IMR-90 (cell line): Measurements from ENCODE around the gene CGB7. TPM values are rescaled to one million over a fixed set of nuclear protein-coding genes. Genes with fewer than 3 reads are reported as not detected.
"Not testable (repeated sequence)": the region's sequence is repeated elsewhere in the genome, so short reads cannot be mapped to it uniquely, and the experiment has no call there.

Experiments
- ATAC-seq: fragments of 200-7000 bp; cut with Tn5 transposase; 2 replicates; pipeline ENCODE4 v1.9.1; 2020; ENCODE audit warnings: low read depth, mild to moderate bottlenecking, moderate library complexity
- BruUV-seq: library from RNA; stranded (reverse); fragments of 400-500 nt; replicated peaks from 2 replicates; lab custom pipeline; 2021; lab: Mats Ljungman, UMichigan
- CTCF ChIA-PET: fragments of 300-600 bp; formaldehyde crosslinking; extraction: SDS; loops from one replicate; lab custom pipeline; 2021; ENCODE audit warnings: antibody characterized with exemption; lab: Yijun Ruan, JAX
- POLR2A ChIA-PET: fragments of 300-600 bp; sonication (Branson Sonifier 250); formaldehyde crosslinking; loops from one replicate; lab custom pipeline; 2022; ENCODE audit warnings: antibody characterized with exemption; ENCODE audit not compliant: unreplicated experiment; lab: Charles Lee
- DNase-seq: peaks from one replicate; pipeline ENCODE4 v3.0.0; 2013
- H2AFZ ChIP-seq: replicated peaks from 2 replicates; pipeline ENCODE3; 2013; ENCODE audit warnings: low read length, mild to moderate bottlenecking; ENCODE audit not compliant: poor library complexity
- H2AK5ac ChIP-seq: 2 replicates; pipeline ENCODE4 v1.6.1; 2013; ENCODE audit warnings: low read depth, low read length, inconsistent platforms
- H2AK9ac ChIP-seq: replicated peaks from 2 replicates; pipeline ENCODE3; 2013; ENCODE audit warnings: mild to moderate bottlenecking, low read depth, low read length, moderate library complexity; ENCODE audit not compliant: poor library complexity
- H2BK120ac ChIP-seq: 2 replicates; pipeline ENCODE4 v1.6.1; 2013; ENCODE audit warnings: low read depth, low read length, inconsistent platforms
- H2BK15ac ChIP-seq: 3 replicates; pipeline ENCODE4 v1.6.1; 2013; ENCODE audit warnings: low read depth, low read length, inconsistent platforms
- H2BK20ac ChIP-seq: 2 replicates; pipeline ENCODE4 v1.6.1; 2013; ENCODE audit warnings: low read depth, mild to moderate bottlenecking, inconsistent platforms, low read length, moderate library complexity
- H2BK5ac ChIP-seq: 2 replicates; pipeline ENCODE4 v1.6.1; 2013; ENCODE audit warnings: mild to moderate bottlenecking, low read depth, low read length, inconsistent platforms; ENCODE audit not compliant: poor library complexity, severe bottlenecking
- H3K14ac ChIP-seq: replicated peaks from 2 replicates; pipeline ENCODE4 v1.6.1; 2013; ENCODE audit warnings: low read depth, low read length, inconsistent platforms
- H3K18ac ChIP-seq: 2 replicates; pipeline ENCODE4 v1.6.1; 2013; ENCODE audit warnings: low read depth, low read length, control low read depth
- H3K23ac ChIP-seq: 2 replicates; pipeline ENCODE4 v1.6.1; 2013; ENCODE audit warnings: low read depth, low read length, inconsistent platforms
- H3K27ac ChIP-seq: 2 replicates; pipeline ENCODE4 v1.5.1; 2013; ENCODE audit warnings: mild to moderate bottlenecking, control low read depth, low read length; ENCODE audit not compliant: insufficient read depth
- H3K27me3 ChIP-seq: 2 replicates; pipeline ENCODE4 v1.6.1; 2013; ENCODE audit warnings: low read length; ENCODE audit not compliant: control insufficient read depth, insufficient read depth
- H3K36me3 ChIP-seq: 2 replicates; pipeline ENCODE4 v1.6.1; 2013; ENCODE audit warnings: low read length, mixed read lengths; ENCODE audit not compliant: control insufficient read depth, insufficient read depth
- H3K4ac ChIP-seq: 2 replicates; pipeline ENCODE4 v1.6.1; 2013; ENCODE audit warnings: low read depth, low read length, inconsistent platforms
- H3K4me1 ChIP-seq: 2 replicates; pipeline ENCODE4 v1.6.1; 2013; ENCODE audit warnings: low read length, mixed read lengths; ENCODE audit not compliant: control insufficient read depth, insufficient read depth
- H3K4me2 ChIP-seq: 2 replicates; pipeline ENCODE4 v1.6.1; 2013; ENCODE audit warnings: low read depth, mild to moderate bottlenecking, control low read depth, low read length, moderate library complexity
- H3K4me3 ChIP-seq: 2 replicates; pipeline ENCODE4 v1.5.1; 2013; ENCODE audit warnings: low read depth, mild to moderate bottlenecking, control low read depth, low read length, moderate library complexity; ENCODE audit not compliant: insufficient read depth
- H3K56ac ChIP-seq: 2 replicates; pipeline ENCODE4 v1.6.1; 2013; ENCODE audit warnings: low read length, inconsistent platforms; ENCODE audit not compliant: insufficient read depth; ENCODE audit errors: extremely low read depth
- H3K79me1 ChIP-seq, 2 experiments: 2 replicates each; pipeline ENCODE4 v1.6.1; 2013; ENCODE audit warnings: low read length in 2 of 2, inconsistent platforms in 1 of 2, low read depth in 1 of 2
- H3K9ac ChIP-seq: 2 replicates; pipeline ENCODE4 v1.6.1; 2013; ENCODE audit warnings: low read depth, low read length, control low read depth
- H3K9me1 ChIP-seq: 2 replicates; pipeline ENCODE4 v1.6.1; 2013; ENCODE audit warnings: low read length, inconsistent platforms; ENCODE audit not compliant: insufficient read depth
- H3K9me3 ChIP-seq: 2 replicates; pipeline ENCODE4 v1.6.1; 2013; ENCODE audit warnings: low read length; ENCODE audit not compliant: control insufficient read depth, insufficient read depth
- H4K20me1 ChIP-seq: 2 replicates; pipeline ENCODE4 v1.6.1; 2013; ENCODE audit warnings: low read length, inconsistent platforms; ENCODE audit not compliant: insufficient read depth
- H4K5ac ChIP-seq: 2 replicates; pipeline ENCODE4 v1.6.1; 2013; ENCODE audit warnings: mild to moderate bottlenecking, low read depth, low read length, control low read depth
- H4K8ac ChIP-seq, 2 experiments: 2 replicates each; pipeline ENCODE4 v1.6.1; 2013; ENCODE audit warnings: low read depth in 2 of 2, low read length in 2 of 2, control low read depth in 1 of 2, inconsistent platforms in 1 of 2
- H4K91ac ChIP-seq: 2 replicates; pipeline ENCODE4 v1.6.1; 2013; ENCODE audit warnings: low read depth, low read length, inconsistent platforms; ENCODE audit not compliant: insufficient read depth
- BHLHE40 ChIP-seq: fragments of 150-350 bp; IDR thresholded peaks from 2 replicates; pipeline ENCODE4 v1.6.1; 2016; ENCODE audit warnings: mild to moderate bottlenecking, low read depth, low read length
- FOS ChIP-seq: fragments of 150-350 bp; IDR thresholded peaks from 2 replicates; pipeline ENCODE4 v1.6.1; 2016; ENCODE audit warnings: low read depth, low read length
- WGBS, 2 experiments: methylation state at CpG; one replicate each; pipeline versions ENCODE4 v1.1.5 to v1.1.7; 2013; ENCODE audit warnings: missing lambda C conversion rate in 2 of 2; ENCODE audit not compliant: insufficient read length in 1 of 2; ENCODE audit errors: extremely low coverage in 2 of 2; 5-methylcytosine and 5-hydroxymethylcytosine counted together
- dilution Hi-C: fragments of 300-500 bp; cut with HindIII; formaldehyde crosslinking; loops from one replicate; pipeline ENCODE4 v1.14.3; 2018; ENCODE audit warnings: low sequenced_read_pairs; ENCODE audit not compliant: unreplicated experiment
- in situ Hi-C: fragments of 300-500 bp; cut with MboI; formaldehyde crosslinking; loops from 3 replicates; pipeline ENCODE4 v1.14.3; 2019; ENCODE audit warnings: low sequenced_read_pairs, inconsistent platforms, mixed read lengths
- intact Hi-C: fragments of 100-400 bp; cut with micrococcal nuclease; formaldehyde crosslinking; loops from 2 replicates; pipeline ENCODE4 v1.10.0; 2022
- polyA plus RNA-seq, 3 experiments: library from polyadenylated mRNA; depleted of rRNA; stranded (reverse); fragments of >200 nt; gene quantifications; 2 replicates each; pipeline ENCODE4 v1.2.3, GENCODE V29; 2012; ENCODE audit warnings: low replicate concordance in 1 of 3
- total RNA-seq: library from RNA; depleted of rRNA; stranded (reverse); fragments of >200 nt; gene quantifications from 2 replicates; pipeline ENCODE4 v1.2.3, GENCODE V29; 2012

The CGB7 gene
- total and polyA plus RNA-seq, 2 of the 4 experiments (the other 2 are of a cell fraction): 1.7 TPM; not detected in 1

- in situ Hi-C loops, H2AK9ac ChIP-seq, H3K9ac ChIP-seq, POLR2A ChIA-PET, H2BK5ac ChIP-seq, H2BK15ac ChIP-seq, H3K9me3 ChIP-seq, H3K56ac ChIP-seq, H4K8ac ChIP-seq, H3K4ac ChIP-seq, H3K27me3 ChIP-seq, H4K5ac ChIP-seq, H3K36me3 ChIP-seq, H2AFZ ChIP-seq, H4K20me1 ChIP-seq, H3K23ac ChIP-seq, H3K27ac ChIP-seq, H3K14ac ChIP-seq, dilution Hi-C loops, H3K4me3 ChIP-seq, BruUV-seq, H3K9me1 ChIP-seq, H3K18ac ChIP-seq, intact Hi-C loops, H2AK5ac ChIP-seq, H3K4me1 ChIP-seq, H3K4me2 ChIP-seq, H3K79me1 ChIP-seq, CTCF ChIA-PET, H2BK20ac ChIP-seq: not testable (repeated sequence)
- 37% methylated on average over 6 of the region's 24 CpGs; no CpG with 5 or more reads in 1 of the 2 experiments for WGBS, 2 experiments
- ATAC-seq (peak; percentile 92), DNase-seq (peak; percentile 71)
- H4K91ac ChIP-seq: peak overlapping the region; percentile 49
- TF ChIP-seq BHLHE40 (peak; percentile 73), FOS (peak; percentile 72)
- peak overlapping the region; percentile 57; the same call in 1 of the 2 replicates for H2BK120ac ChIP-seq
These were observed 7.0 kb downstream of the CGB7 start for GRCh38 chr19:49050376-49051033.

- POLR2A ChIA-PET, DNase-seq: not testable (repeated sequence)
These were observed 7.7 kb downstream of the CGB7 start for GRCh38 chr19:49049834-49050233.

More at GRCh38 chr19:49049834-49050233, 7.7 kb downstream of the CGB7 start:
- ATAC-seq, H3K27ac ChIP-seq, H2AK5ac ChIP-seq, H2AFZ ChIP-seq, H3K9me3 ChIP-seq, H3K79me1 ChIP-seq, H3K4me1 ChIP-seq, H3K4me3 ChIP-seq, H3K36me3 ChIP-seq, CTCF ChIA-PET, H3K23ac ChIP-seq, H2BK120ac ChIP-seq, H3K56ac ChIP-seq, H2BK15ac ChIP-seq, H2BK5ac ChIP-seq, H3K27me3 ChIP-seq, H3K4me2 ChIP-seq, H3K9ac ChIP-seq, H3K9me1 ChIP-seq, in situ Hi-C loops, BruUV-seq, intact Hi-C loops, H4K5ac ChIP-seq, H4K20me1 ChIP-seq, H2BK20ac ChIP-seq, H4K8ac ChIP-seq, H3K18ac ChIP-seq, H3K14ac ChIP-seq, H4K91ac ChIP-seq, dilution Hi-C loops, H2AK9ac ChIP-seq, H3K4ac ChIP-seq: not testable (repeated sequence)
- WGBS, 2 experiments: no CpG with 5 or more reads among the region's 4 CpGs
